ENCODE data around the gene TLL1.

Gene TLL1

GRCh38 chr4:165872461-165873297 lies at the start of gene TLL1:
Gene TLL1, plus strand, starts transcription at chr4:165873237. Its CDS starts 668 bp downstream, at chr4:165873905.
- in situ Hi-C loops (cut with MboI; ENCODE audit: low pct_unique_long_range_greater_than_20kb, low sequenced_read_pairs, unreplicated experiment): no loop called here
- DNase-seq (ENCODE audit: low spot score): no peak
- TF ChIP-seq, protein P1, sequence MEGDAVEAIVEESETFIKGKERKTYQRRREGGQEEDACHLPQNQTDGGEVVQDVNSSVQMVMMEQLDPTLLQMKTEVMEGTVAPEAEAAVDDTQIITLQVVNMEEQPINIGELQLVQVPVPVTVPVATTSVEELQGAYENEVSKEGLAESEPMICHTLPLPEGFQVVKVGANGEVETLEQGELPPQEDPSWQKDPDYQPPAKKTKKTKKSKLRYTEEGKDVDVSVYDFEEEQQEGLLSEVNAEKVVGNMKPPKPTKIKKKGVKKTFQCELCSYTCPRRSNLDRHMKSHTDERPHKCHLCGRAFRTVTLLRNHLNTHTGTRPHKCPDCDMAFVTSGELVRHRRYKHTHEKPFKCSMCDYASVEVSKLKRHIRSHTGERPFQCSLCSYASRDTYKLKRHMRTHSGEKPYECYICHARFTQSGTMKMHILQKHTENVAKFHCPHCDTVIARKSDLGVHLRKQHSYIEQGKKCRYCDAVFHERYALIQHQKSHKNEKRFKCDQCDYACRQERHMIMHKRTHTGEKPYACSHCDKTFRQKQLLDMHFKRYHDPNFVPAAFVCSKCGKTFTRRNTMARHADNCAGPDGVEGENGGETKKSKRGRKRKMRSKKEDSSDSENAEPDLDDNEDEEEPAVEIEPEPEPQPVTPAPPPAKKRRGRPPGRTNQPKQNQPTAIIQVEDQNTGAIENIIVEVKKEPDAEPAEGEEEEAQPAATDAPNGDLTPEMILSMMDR (IDR thresholded peaks at IDR 0.05; ENCODE audit: extremely low read depth, insufficient read depth, missing control alignments): no peak

DNA sequence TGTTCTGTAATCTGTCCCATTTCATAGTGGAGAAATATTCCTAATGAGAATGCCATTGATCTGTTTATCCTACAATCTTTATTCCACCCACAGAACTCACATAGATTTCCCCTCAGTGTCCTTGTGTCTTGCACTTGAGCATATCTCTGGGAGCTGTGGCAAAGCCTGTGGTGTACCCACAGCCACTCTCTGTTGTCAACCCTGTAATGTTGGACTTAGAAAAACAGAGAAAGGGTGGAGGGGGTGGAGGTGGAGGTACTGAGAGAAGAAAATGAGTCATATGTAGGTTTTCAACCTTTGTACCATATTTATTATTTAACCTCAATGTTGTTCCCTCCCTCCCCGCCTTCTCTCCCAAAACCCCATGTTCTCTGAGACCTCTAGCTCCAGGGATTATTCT lies 46.9 kb upstream of the TLL1 start:
- no peak for DNase-seq (ENCODE audit: low spot score)
- TF ChIP-seq, protein P1 (IDR thresholded peaks at IDR 0.05; ENCODE audit: extremely low read depth, insufficient read depth, missing control alignments): no peak
- in situ Hi-C loops (cut with MboI; ENCODE audit: low pct_unique_long_range_greater_than_20kb, low sequenced_read_pairs, unreplicated experiment): no loop called here

- no peak for DNase-seq (ENCODE audit: low spot score)
- TF ChIP-seq, protein P1 (IDR thresholded peaks at IDR 0.05; ENCODE audit: extremely low read depth, insufficient read depth, missing control alignments): no peak
- in situ Hi-C loops (cut with MboI; ENCODE audit: low pct_unique_long_range_greater_than_20kb, low sequenced_read_pairs, unreplicated experiment): no loop called here
Measured at GRCh38 chr4:165827018-165827417, 46.0 kb upstream of the TLL1 start.

GRCh38 chr4:165828928-165829327 lies 44.1 kb upstream of the TLL1 start:
- in situ Hi-C loops (cut with MboI; ENCODE audit: low pct_unique_long_range_greater_than_20kb, low sequenced_read_pairs, unreplicated experiment): no loop called here

DNA sequence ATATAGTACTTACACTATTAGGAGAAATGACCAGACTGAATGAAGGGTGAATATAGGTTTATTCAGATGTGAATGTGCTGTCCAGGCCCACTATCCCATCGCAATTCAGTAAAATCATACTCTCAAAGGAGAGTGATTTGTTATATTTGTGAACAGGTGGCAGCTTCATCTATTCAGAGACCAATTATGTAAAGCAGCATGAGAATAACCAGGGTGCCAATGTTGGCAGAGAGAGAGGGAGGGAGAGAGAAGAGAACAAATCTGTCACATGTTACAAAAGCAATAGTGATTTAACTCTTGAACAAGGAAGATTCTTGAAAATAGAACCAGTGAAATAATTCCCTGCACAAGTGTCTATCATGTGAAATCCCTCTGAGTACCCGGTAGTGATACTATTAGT lies 38.9 kb upstream of the TLL1 start:
- no peak for DNase-seq (ENCODE audit: low spot score)
- in situ Hi-C loops (cut with MboI; ENCODE audit: low pct_unique_long_range_greater_than_20kb, low sequenced_read_pairs, unreplicated experiment): no loop called here
- TF ChIP-seq, protein P1 (IDR thresholded peaks at IDR 0.05; ENCODE audit: extremely low read depth, insufficient read depth, missing control alignments): no peak

More at GRCh38 chr4:165828928-165829327, 44.1 kb upstream of the TLL1 start:
- no peak for DNase-seq (ENCODE audit: low spot score)
- TF ChIP-seq, protein P1 (IDR thresholded peaks at IDR 0.05; ENCODE audit: extremely low read depth, insufficient read depth, missing control alignments): no peak

DNA sequence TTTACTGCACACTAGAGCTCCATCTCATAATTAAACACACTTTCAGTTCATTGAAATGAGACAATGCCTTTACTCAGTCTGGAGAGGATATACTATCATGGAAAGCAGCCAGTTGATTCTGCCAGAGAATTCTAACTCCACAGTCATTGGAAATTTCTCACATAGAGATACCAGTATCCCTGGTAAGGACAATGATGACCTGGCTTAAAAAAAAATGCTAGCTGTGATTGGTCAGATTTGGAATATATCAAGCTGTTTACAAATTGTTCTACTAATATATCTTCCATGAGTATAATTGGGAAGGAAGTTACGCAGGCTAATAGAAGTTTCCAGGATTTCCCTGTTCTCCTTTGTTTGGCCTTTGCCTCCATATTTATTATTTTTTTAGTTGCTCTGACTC lies 34.5 kb upstream of the TLL1 start:
- TF ChIP-seq, protein P1 (IDR thresholded peaks at IDR 0.05; ENCODE audit: extremely low read depth, insufficient read depth, missing control alignments): no peak
- in situ Hi-C loops (cut with MboI; ENCODE audit: low pct_unique_long_range_greater_than_20kb, low sequenced_read_pairs, unreplicated experiment): no loop called here
- no peak for DNase-seq (ENCODE audit: low spot score)
